Measurements from ENCODE around the gene ZNF844. TPM values are rescaled to one million over a fixed set of nuclear protein-coding genes. Genes with fewer than 3 reads are reported as not detected.

Gene ZNF844
- total RNA-seq, 1 experiment from 2014 or later: not detected

DNA sequence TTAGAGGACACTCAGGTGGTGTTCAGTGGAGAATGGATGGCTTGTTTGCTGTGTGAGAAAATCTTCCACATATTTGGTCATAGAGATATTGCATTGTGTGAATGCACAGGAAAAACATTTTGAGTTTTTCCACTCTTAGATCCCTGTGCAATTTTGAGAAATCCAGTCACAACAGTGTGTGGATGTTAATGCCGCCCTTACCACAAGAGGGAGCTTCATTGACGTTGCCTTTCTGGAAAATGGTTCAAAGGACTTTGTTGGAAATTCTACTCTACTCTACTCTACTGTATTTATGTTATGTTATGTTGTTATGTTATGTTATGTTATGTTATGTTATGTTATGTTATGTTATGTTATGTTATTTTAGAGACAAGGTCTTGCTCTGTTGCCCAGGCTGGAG lies 62.2 kb downstream of the ZNF844 start:
- Histone ChIP-seq H3K27me3 (ENCODE audit: insufficient read depth, low read length) (no peaks in the 10 kb centered on the region), H4K20me1 (ENCODE audit: insufficient read depth) (no peaks in the 10 kb centered on the region), H3K79me2 (ENCODE audit: insufficient read depth, low read length) (no peaks in the 10 kb centered on the region), H3K4me1 (ENCODE audit: control insufficient read depth in 1 of 2, insufficient read depth in 2 of 2, low read length in 2 of 2) (no peaks in the 10 kb centered on the region), H3K27ac (ENCODE audit: low read depth, low read length) (no peak overlapping the region), H3K4me2 (ENCODE audit: low read length) (no peak overlapping the region), H2AFZ (ENCODE audit: low read depth, low read length, poor library complexity, severe bottlenecking) (no peak overlapping the region), H3K4me3 (replicated peaks in 1 of 2; ENCODE audit: low read depth in 1 of 2, low read length in 2 of 2) (no peak overlapping the region), H3K9me3 (ENCODE audit: control insufficient read depth in 1 of 2, insufficient read depth in 1 of 2, low read depth in 1 of 2, low read length in 2 of 2) (peaks cover 5 to 18% of the 10 kb centered on the region in 2 experiments; a peak in 2 of 4 replicates), H3K36me3 (ENCODE audit: control insufficient read depth in 1 of 2, insufficient read depth in 2 of 2, low read length in 2 of 2) (no peaks in the 10 kb centered on the region), H3K9me2 (ENCODE audit: insufficient read depth) (no peaks in the 10 kb centered on the region), H3K9ac (ENCODE audit: low read length) (no peak overlapping the region)
- POLR2A ChIA-PET: interaction anchor here (0.6 kb wide), 1 partner anchor 320 kb away, joined by 3 read pairs; no protein-coding TSS in a partner anchor
- ATAC-seq (no peak), DNase-seq (ENCODE audit: low read depth, low spot score) (no peak)
- no TSS peak for BruUV-seq (replicated peaks)
- CTCF ChIA-PET: no interaction called here
- intact Hi-C loops (cut with micrococcal nuclease): no loop called here
- RAD21 ChIA-PET (ENCODE audit: low non-redundant PET in 1 of 2, low total read pairs in 2 of 2, uncharacterized antibody in 2 of 2, unreplicated experiment in 2 of 2): no interaction called here
- TF ChIP-seq RAD21 (IDR thresholded peaks at IDR 0.05; ENCODE audit: low read depth) (peak; percentile 44), SRF (IDR thresholded peaks at IDR 0.05; ENCODE audit: low read depth) (no peak)
- TF ChIP-seq, protein P1, sequence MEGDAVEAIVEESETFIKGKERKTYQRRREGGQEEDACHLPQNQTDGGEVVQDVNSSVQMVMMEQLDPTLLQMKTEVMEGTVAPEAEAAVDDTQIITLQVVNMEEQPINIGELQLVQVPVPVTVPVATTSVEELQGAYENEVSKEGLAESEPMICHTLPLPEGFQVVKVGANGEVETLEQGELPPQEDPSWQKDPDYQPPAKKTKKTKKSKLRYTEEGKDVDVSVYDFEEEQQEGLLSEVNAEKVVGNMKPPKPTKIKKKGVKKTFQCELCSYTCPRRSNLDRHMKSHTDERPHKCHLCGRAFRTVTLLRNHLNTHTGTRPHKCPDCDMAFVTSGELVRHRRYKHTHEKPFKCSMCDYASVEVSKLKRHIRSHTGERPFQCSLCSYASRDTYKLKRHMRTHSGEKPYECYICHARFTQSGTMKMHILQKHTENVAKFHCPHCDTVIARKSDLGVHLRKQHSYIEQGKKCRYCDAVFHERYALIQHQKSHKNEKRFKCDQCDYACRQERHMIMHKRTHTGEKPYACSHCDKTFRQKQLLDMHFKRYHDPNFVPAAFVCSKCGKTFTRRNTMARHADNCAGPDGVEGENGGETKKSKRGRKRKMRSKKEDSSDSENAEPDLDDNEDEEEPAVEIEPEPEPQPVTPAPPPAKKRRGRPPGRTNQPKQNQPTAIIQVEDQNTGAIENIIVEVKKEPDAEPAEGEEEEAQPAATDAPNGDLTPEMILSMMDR (IDR thresholded peaks at IDR 0.05 in 2 of 3, conservative IDR thresholded peaks at IDR 0.05 in 1 of 3; ENCODE audit: borderline replicate concordance in 1 of 3, insufficient read depth in 1 of 3, low read depth in 2 of 3, low read length in 2 of 3): peak; percentile 13 to 48 (median 40); a peak in 5 of 6 replicates

Other genes starting within 250 kb of the ZNF844 start
- gene ZNF439, start 216.0 kb upstream of the ZNF844 start, total RNA-seq (2021; ENCODE audit: unreplicated experiment): not detected
- not detected for gene ZNF69, start 176.9 kb upstream of the ZNF844 start, total RNA-seq (2021; ENCODE audit: unreplicated experiment)
- gene ZNF700, start 139.6 kb upstream of the ZNF844 start, total RNA-seq (2021; ENCODE audit: unreplicated experiment): 9.3 TPM
- gene ZNF763, start 99.7 kb upstream of the ZNF844 start, total RNA-seq (2021; ENCODE audit: unreplicated experiment): not detected
- not detected for gene ZNF433, start 29.1 kb upstream of the ZNF844 start, total RNA-seq (2021; ENCODE audit: unreplicated experiment)
- gene ZNF878, start 11.8 kb upstream of the ZNF844 start, total RNA-seq (2021; ENCODE audit: unreplicated experiment): not detected
- gene ZNF20, start 75.6 kb downstream of the ZNF844 start, total RNA-seq (2021; ENCODE audit: unreplicated experiment): 1.0 TPM
- gene ZNF625, start 92.0 kb downstream of the ZNF844 start, total RNA-seq (2021; ENCODE audit: unreplicated experiment): not detected
- gene ZNF136, start 98.4 kb downstream of the ZNF844 start, total RNA-seq (2021; ENCODE audit: unreplicated experiment): 4.0 TPM
- 3.6 TPM for gene ZNF44, start 230.2 kb downstream of the ZNF844 start, total RNA-seq (2021; ENCODE audit: unreplicated experiment)